K562 (cell line): ENCODE measurements around the gene PAF1. TPM values are rescaled to one million over a fixed set of nuclear protein-coding genes. Genes with fewer than 3 reads are reported as not detected.
A peak's percentile ranks its signal among the peaks of the same experiment; 100 is the strongest.

Experiments
- BACH1 ChIP-seq: fragments of 200-800 bp; sonication (Bioruptor generic); IDR thresholded peaks from 2 replicates; pipeline ENCODE4 v1.6.1; 2016; ENCODE audit warnings: missing genetic modification characterization, missing compliant biosample characterization
- CBFA2T2 ChIP-seq: fragments of 450-650 bp; conservative IDR thresholded peaks from 2 replicates; pipeline ENCODE4 v1.6.1; 2017; ENCODE audit warnings: mild to moderate bottlenecking
- COPS2 ChIP-seq: fragments of 450-650 bp; conservative IDR thresholded peaks from 2 replicates; pipeline ENCODE4 v1.6.1; 2016; ENCODE audit warnings: mild to moderate bottlenecking, moderate library complexity
- E2F4 ChIP-seq: sonication (generic); formaldehyde crosslinking; IDR thresholded peaks from 2 replicates; pipeline ENCODE4 v1.8.0; 2022; ENCODE audit warnings: mild to moderate bottlenecking, low read depth, missing genetic modification reagents
- EHMT2 ChIP-seq: fragments of 450-650 bp; IDR thresholded peaks from 2 replicates; pipeline ENCODE4 v1.6.1; 2018; ENCODE audit warnings: antibody characterized with exemption
- EP300 ChIP-seq: IDR thresholded peaks from 2 replicates; pipeline ENCODE4 v1.6.1; 2012; ENCODE audit warnings: low read length, improper control_type of control experiment
- FOXJ2 ChIP-seq: fragments of 200-800 bp; sonication (Bioruptor generic); IDR thresholded peaks from 2 replicates; pipeline ENCODE4 v1.6.1; 2016; ENCODE audit warnings: missing genetic modification characterization, missing compliant biosample characterization
- GABPA ChIP-seq: fragments of 200-800 bp; sonication (Bioruptor generic); conservative IDR thresholded peaks from 2 replicates; pipeline ENCODE4 v1.6.1; 2016; ENCODE audit warnings: low read depth, missing genetic modification characterization, missing compliant biosample characterization
- HIVEP1 ChIP-seq: fragments of 250-450 bp; sonication (Bioruptor Pico); IDR thresholded peaks from 2 replicates; pipeline ENCODE4 v1.4.0; 2020; ENCODE audit warnings: mild to moderate bottlenecking
- HOXB6 ChIP-seq: fragments of 250-450 bp; sonication (Bioruptor Pico); IDR thresholded peaks from 2 replicates; pipeline ENCODE4 v1.5.1; 2022; ENCODE audit warnings: mild to moderate bottlenecking, borderline replicate concordance
- KLF6 ChIP-seq: fragments of 250-450 bp; sonication (Bioruptor Pico); IDR thresholded peaks from 2 replicates; pipeline ENCODE4 v1.4.0; 2020; ENCODE audit warnings: mild to moderate bottlenecking, moderate library complexity, borderline replicate concordance
- MYNN ChIP-seq, 2 experiments: sonication (generic); formaldehyde crosslinking in 1 of 2; IDR thresholded peaks; 2 replicates each; pipeline versions ENCODE4 v1.5.0 to v1.6.1; 2016 to 2020; ENCODE audit warnings: antibody characterized with exemption in 1 of 2, missing genetic modification reagents in 1 of 2
- NR2C2 ChIP-seq, 2 experiments: fragments of 200-800 bp in 1 of 2; sonication (Bioruptor generic) in 1 of 2; sonication (generic) in 1 of 2; formaldehyde crosslinking in 1 of 2; IDR thresholded peaks; 2 replicates each; pipeline versions ENCODE4 v1.6.1 to v1.8.0; 2016 to 2022; ENCODE audit warnings: mild to moderate bottlenecking in 1 of 2, missing compliant biosample characterization in 1 of 2, missing genetic modification characterization in 1 of 2, missing genetic modification reagents in 1 of 2
- RNF2 ChIP-seq: sonication (generic); IDR thresholded peaks from 2 replicates; pipeline ENCODE4 v1.6.1; 2016
- SMAD4 ChIP-seq: fragments of 250-450 bp; sonication (Bioruptor Pico); conservative IDR thresholded peaks from 2 replicates; pipeline ENCODE4 v1.8.0; 2021; ENCODE audit warnings: inconsistent platforms, mild to moderate bottlenecking, moderate library complexity
- STAG1 ChIP-seq: sonication (generic); formaldehyde crosslinking; IDR thresholded peaks from 2 replicates; pipeline ENCODE4 v1.5.0; 2020; ENCODE audit warnings: missing genetic modification reagents, borderline replicate concordance
- TEAD1 ChIP-seq, 2 experiments: fragments of 450-650 bp in 1 of 2; sonication (generic) in 1 of 2; formaldehyde crosslinking; IDR thresholded peaks; 2 replicates each; pipeline versions ENCODE4 v1.4.0 to v1.8.0; 2020 to 2022; ENCODE audit warnings: mild to moderate bottlenecking in 2 of 2, missing genetic modification reagents in 1 of 2
- ZNF175 ChIP-seq: fragments of 200-800 bp; sonication (Bioruptor generic); IDR thresholded peaks from 2 replicates; pipeline ENCODE4 v1.6.1; 2016; ENCODE audit warnings: low read depth, mild to moderate bottlenecking, missing genetic modification characterization, missing compliant biosample characterization
- ZNF436 ChIP-seq: fragments of 250-450, 450-650 bp; sonication (Bioruptor Pico); formaldehyde crosslinking; IDR thresholded peaks from 2 replicates; pipeline ENCODE4 v1.7.0; 2020; ENCODE audit warnings: mild to moderate bottlenecking
- ZNF764 ChIP-seq: fragments of 250-450 bp; sonication (Bioruptor Pico); IDR thresholded peaks from 2 replicates; pipeline ENCODE4 v1.4.0; 2020; ENCODE audit warnings: low read depth, mild to moderate bottlenecking, moderate library complexity
- polyA plus RNA-seq, 8 experiments: library from polyadenylated mRNA; depleted of rRNA in 4 of 8; stranded (reverse) in 5 of 8; unstranded in 3 of 8; fragments of >200 nt; fragmentation: Nextera tagmentation in 2 of 8; fragmentation: Illumina TruSeq in 1 of 8; extraction: Ambion mirVana in 2 of 8; extraction: Trizol in 1 of 8; gene quantifications; 2 replicates each; pipeline versions ENCODE4 v1.2.1 to v1.2.3, GENCODE V29; 2011 to 2014; ENCODE audit warnings: inconsistent platforms in 1 of 8, missing spikeins in 1 of 8
- total RNA-seq, 7 experiments: library from RNA; depleted of rRNA in 6 of 7; stranded (reverse); fragments of >200 nt in 6 of 7; fragmentation: Illumina TruSeq in 2 of 7; extraction: Trizol in 2 of 7; gene quantifications; 2 replicates each; pipeline versions ENCODE4 v1.2.1 to v1.2.3, GENCODE V29; 2011 to 2021; ENCODE audit warnings: low replicate concordance in 1 of 7
- TF ChIP-seq, protein P1 (sequence below), 2 experiments: fragments of 450-650 bp in 1 of 2; sonication (generic) in 1 of 2; formaldehyde crosslinking; conservative IDR thresholded peaks; 2 replicates each; pipeline versions ENCODE4 v1.4.0 to v1.8.1; 2020 to 2022; ENCODE audit warnings: mild to moderate bottlenecking in 1 of 2, missing genetic modification reagents in 1 of 2
- TF ChIP-seq, protein P2 (sequence below): sonication (generic); formaldehyde crosslinking; IDR thresholded peaks from 2 replicates; pipeline ENCODE4 v1.8.0; 2022; ENCODE audit warnings: mild to moderate bottlenecking, missing genetic modification reagents
- TF ChIP-seq, protein P3 (sequence below): fragments of 450-650 bp; formaldehyde crosslinking; conservative IDR thresholded peaks from 2 replicates; pipeline ENCODE4 v1.4.0; 2022; ENCODE audit warnings: mild to moderate bottlenecking, missing genetic modification characterization

Gene PAF1
- total and polyA plus RNA-seq, 9 of the 15 experiments (the other 6 are each of a cell fraction or from before 2014, with no cell fraction given), result 1.5 to 45.0 (median 33.8) TPM

- peak in 1 of 2 experiments; percentile 13; a peak in 2 of 4 replicates for TF ChIP-seq TEAD1 (CRISPR knock-in tag; IDR thresholded peaks at IDR 0.05)
- TF ChIP-seq STAG1 (CRISPR knock-in tag), result no peak
- no peak for TF ChIP-seq NR2C2 (CRISPR knock-in tag; IDR thresholded peaks at IDR 0.05)
- TF ChIP-seq NR2C2 (tag; IDR thresholded peaks at IDR 0.05), result peak; percentile 41
- TF ChIP-seq HIVEP1, result no peak
- 0 out of 2 replicates have a peak, but pooled peaks have one; percentile 46 for TF ChIP-seq BACH1 (tag)
- no peak for TF ChIP-seq ZNF436
- TF ChIP-seq COPS2, result no peak
- TF ChIP-seq, protein P1, sequence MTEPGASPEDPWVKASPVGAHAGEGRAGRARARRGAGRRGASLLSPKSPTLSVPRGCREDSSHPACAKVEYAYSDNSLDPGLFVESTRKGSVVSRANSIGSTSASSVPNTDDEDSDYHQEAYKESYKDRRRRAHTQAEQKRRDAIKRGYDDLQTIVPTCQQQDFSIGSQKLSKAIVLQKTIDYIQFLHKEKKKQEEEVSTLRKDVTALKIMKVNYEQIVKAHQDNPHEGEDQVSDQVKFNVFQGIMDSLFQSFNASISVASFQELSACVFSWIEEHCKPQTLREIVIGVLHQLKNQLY (CRISPR knock-in tag; conservative IDR thresholded peaks at IDR 0.05), result 0 out of 4 replicates have a peak, but pooled peaks of 1 of the 2 experiments have one; percentile 38
- TF ChIP-seq, protein P2, sequence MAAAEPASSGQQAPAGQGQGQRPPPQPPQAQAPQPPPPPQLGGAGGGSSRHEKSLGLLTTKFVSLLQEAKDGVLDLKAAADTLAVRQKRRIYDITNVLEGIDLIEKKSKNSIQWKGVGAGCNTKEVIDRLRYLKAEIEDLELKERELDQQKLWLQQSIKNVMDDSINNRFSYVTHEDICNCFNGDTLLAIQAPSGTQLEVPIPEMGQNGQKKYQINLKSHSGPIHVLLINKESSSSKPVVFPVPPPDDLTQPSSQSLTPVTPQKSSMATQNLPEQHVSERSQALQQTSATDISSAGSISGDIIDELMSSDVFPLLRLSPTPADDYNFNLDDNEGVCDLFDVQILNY (CRISPR knock-in tag), result no peak
- TF ChIP-seq GABPA (tag), result no peak
- TF ChIP-seq ZNF764 (CRISPR knock-in tag), result no peak
- no peak for TF ChIP-seq EHMT2
- no peak for TF ChIP-seq HOXB6 (CRISPR knock-in tag)
- no peak for TF ChIP-seq CBFA2T2
- 0 out of 2 replicates have a peak, but pooled peaks have one; percentile 48 for TF ChIP-seq RNF2
- TF ChIP-seq, protein P3, sequence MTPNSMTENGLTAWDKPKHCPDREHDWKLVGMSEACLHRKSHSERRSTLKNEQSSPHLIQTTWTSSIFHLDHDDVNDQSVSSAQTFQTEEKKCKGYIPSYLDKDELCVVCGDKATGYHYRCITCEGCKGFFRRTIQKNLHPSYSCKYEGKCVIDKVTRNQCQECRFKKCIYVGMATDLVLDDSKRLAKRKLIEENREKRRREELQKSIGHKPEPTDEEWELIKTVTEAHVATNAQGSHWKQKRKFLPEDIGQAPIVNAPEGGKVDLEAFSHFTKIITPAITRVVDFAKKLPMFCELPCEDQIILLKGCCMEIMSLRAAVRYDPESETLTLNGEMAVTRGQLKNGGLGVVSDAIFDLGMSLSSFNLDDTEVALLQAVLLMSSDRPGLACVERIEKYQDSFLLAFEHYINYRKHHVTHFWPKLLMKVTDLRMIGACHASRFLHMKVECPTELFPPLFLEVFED (CRISPR knock-in tag), result no peak
- no peak for TF ChIP-seq ZNF175 (CRISPR knock-in tag)
- no peak; the same call in 1 of the 2 replicates for TF ChIP-seq EP300
- TF ChIP-seq SMAD4 (CRISPR knock-in tag), result peak; percentile 52
- peak; percentile 45; the same call in 1 of the 2 replicates for TF ChIP-seq E2F4 (CRISPR knock-in tag)
- 0 out of 2 replicates have a peak, but pooled peaks have one; percentile 55 for TF ChIP-seq FOXJ2 (tag)
- TF ChIP-seq KLF6 (CRISPR knock-in tag), result no peak
- 0 out of 2 replicates have a peak, but pooled peaks have one; percentile 0 for TF ChIP-seq MYNN (IDR thresholded peaks at IDR 0.05)
- no peak for TF ChIP-seq MYNN (CRISPR knock-in tag; IDR thresholded peaks at IDR 0.05)
Observed at GRCh38 chr19:39401549-39402345, 10.8 kb upstream of the PAF1 start (continued).
